HepG2 (cell line): Measurements from ENCODE around the gene ZNF687. TPM values are rescaled to one million over a fixed set of nuclear protein-coding genes. Genes with fewer than 3 reads are reported as not detected.
A peak's percentile ranks its signal among the peaks of the same experiment; 100 is the strongest.

Experiments
- ESRRA ChIP-seq: sonication (generic); formaldehyde crosslinking; IDR thresholded peaks from 2 replicates; pipeline ENCODE4 v1.5.1; 2020; ENCODE audit warnings: mild to moderate bottlenecking, low read depth, missing genetic modification reagents
- GLI4 ChIP-seq: sonication (generic); formaldehyde crosslinking; IDR thresholded peaks from 2 replicates; pipeline ENCODE4 v1.5.1; 2020; ENCODE audit warnings: missing genetic modification reagents, mild to moderate bottlenecking, moderate library complexity, borderline replicate concordance
- KDM1A ChIP-seq: IDR thresholded peaks from 2 replicates; pipeline ENCODE4 v1.6.1; 2016; ENCODE audit warnings: missing compliant biosample characterization
- SALL1 ChIP-seq: sonication (generic); formaldehyde crosslinking; IDR thresholded peaks from 2 replicates; pipeline ENCODE4 v1.8.0; 2022; ENCODE audit warnings: mild to moderate bottlenecking, missing genetic modification reagents
- SYNCRIP ChIP-seq: fragments of 200-400 bp; formaldehyde crosslinking; IDR thresholded peaks from 2 replicates; pipeline ENCODE4 v1.6.1; 2018; ENCODE audit warnings: mild to moderate bottlenecking, low read depth, low read length; ENCODE audit not compliant: insufficient read depth
- ZNF256 ChIP-seq: sonication (generic); formaldehyde crosslinking; conservative IDR thresholded peaks from 2 replicates; pipeline ENCODE4 v1.4.0; 2020; ENCODE audit warnings: missing genetic modification reagents
- ZNF33B ChIP-seq: sonication (generic); formaldehyde crosslinking; IDR thresholded peaks from 2 replicates; pipeline ENCODE4 v1.5.1; 2020; ENCODE audit warnings: mild to moderate bottlenecking, missing genetic modification reagents
- ZNF496 ChIP-seq: sonication (generic); formaldehyde crosslinking; IDR thresholded peaks from 2 replicates; pipeline ENCODE4 v1.8.1; 2023; ENCODE audit warnings: mild to moderate bottlenecking, moderate library complexity, missing genetic modification reagents; ENCODE audit not compliant: insufficient replicate concordance
- ZNF652 ChIP-seq: IDR thresholded peaks from 2 replicates; pipeline ENCODE4 v1.6.1; 2016; ENCODE audit warnings: low read depth, borderline replicate concordance
- ZNF672 ChIP-seq: sonication (generic); formaldehyde crosslinking; IDR thresholded peaks from 2 replicates; pipeline ENCODE4 v1.8.1; 2022; ENCODE audit warnings: missing genetic modification reagents
- polyA plus RNA-seq, 8 experiments: library from polyadenylated mRNA; depleted of rRNA in 3 of 8; stranded (reverse) in 7 of 8; unstranded in 1 of 8; fragments of >200 nt; fragmentation: Illumina TruSeq in 4 of 8; extraction: Trizol in 4 of 8; gene quantifications; 2 replicates each; pipeline versions ENCODE4 v1.2.1 to v1.2.3, GENCODE V29; 2011 to 2016; ENCODE audit warnings: low read depth in 4 of 8, missing spikeins in 1 of 8, mixed read lengths in 1 of 8; ENCODE audit not compliant: insufficient read depth in 1 of 8
- total RNA-seq, 5 experiments: library from RNA; depleted of rRNA; stranded (reverse); fragments of >200 nt; fragmentation: Illumina TruSeq; extraction: Trizol; gene quantifications; 2 replicates each; pipeline ENCODE4 v1.2.3, GENCODE V29; 2016; ENCODE audit warnings: low read depth in 1 of 5
- TF ChIP-seq, protein P1 (sequence below): sonication (generic); formaldehyde crosslinking; IDR thresholded peaks from 2 replicates; pipeline ENCODE4 v1.8.0; 2022; ENCODE audit warnings: mild to moderate bottlenecking, missing genetic modification reagents
- TF ChIP-seq, protein P2 (sequence below): IDR thresholded peaks from 2 replicates; pipeline ENCODE4 v1.6.1; 2016; ENCODE audit warnings: low read depth, missing genetic modification reagents, missing compliant biosample characterization
- TF ChIP-seq, protein P3 (sequence below): sonication (generic); formaldehyde crosslinking; IDR thresholded peaks from 2 replicates; pipeline ENCODE4 v1.4.0; 2020; ENCODE audit warnings: missing genetic modification reagents
- TF ChIP-seq, protein P4 (sequence below): sonication (generic); formaldehyde crosslinking; IDR thresholded peaks from 2 replicates; pipeline ENCODE4 v1.4.0; 2020; ENCODE audit warnings: missing genetic modification reagents
- TF ChIP-seq, protein P5 (sequence below): sonication (generic); formaldehyde crosslinking; IDR thresholded peaks from 2 replicates; pipeline ENCODE4 v1.8.0; 2022; ENCODE audit warnings: missing genetic modification reagents, mild to moderate bottlenecking, borderline replicate concordance
- TF ChIP-seq, protein P6 (sequence below): fragments of 450-650 bp; IDR thresholded peaks from 2 replicates; pipeline ENCODE4 v1.6.1; 2017; ENCODE audit warnings: mild to moderate bottlenecking

ZNF687 gene
- total and polyA plus RNA-seq, 2 of the 13 experiments (the other 11 are each of a cell fraction or from before 2014, with no cell fraction given), result 14.1 to 16.5 TPM

DNA sequence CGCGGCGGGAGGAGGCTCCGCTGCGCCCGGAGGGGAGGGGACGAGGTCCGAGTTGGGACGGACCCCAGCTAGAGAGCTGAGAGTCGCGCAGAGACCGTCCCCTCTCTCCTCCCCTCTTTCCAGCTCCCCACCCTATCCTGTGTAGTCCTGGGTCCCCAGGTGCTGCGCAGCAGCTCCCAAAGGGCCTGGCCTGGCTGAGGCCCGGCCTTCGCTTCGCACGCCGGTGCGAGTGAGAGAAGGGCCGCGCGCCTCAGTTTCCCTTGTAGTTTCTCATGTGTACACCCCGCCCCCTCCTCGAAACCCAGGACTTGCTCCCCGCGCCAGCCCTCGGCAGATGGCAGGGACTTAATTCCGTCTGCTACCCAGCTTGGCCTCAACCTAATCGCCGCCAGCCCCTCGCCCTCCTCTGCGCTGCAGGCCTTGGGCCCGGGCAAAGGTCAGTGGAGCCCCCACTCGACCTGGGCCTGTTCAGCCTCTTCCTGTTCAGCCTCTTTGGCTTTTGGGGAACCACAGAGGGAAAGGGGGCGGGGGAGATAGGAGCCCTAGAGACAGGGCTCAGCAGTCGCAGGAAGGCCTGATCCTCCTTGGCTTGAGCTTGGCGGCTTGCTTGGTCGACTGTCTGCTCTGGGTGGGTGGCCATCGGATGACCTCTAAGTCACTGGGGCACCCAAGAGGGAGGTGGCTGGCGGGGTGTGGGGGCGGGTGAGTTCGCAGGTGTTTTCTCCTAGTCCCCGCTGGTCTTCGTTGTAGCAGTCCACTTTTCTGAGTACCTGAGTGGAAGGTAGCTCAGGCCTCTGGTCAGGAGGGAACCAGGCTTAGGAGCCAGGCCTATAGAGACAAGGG lies 1.0 kb downstream of the ZNF687 start (continued):
- TF ChIP-seq, protein P1, sequence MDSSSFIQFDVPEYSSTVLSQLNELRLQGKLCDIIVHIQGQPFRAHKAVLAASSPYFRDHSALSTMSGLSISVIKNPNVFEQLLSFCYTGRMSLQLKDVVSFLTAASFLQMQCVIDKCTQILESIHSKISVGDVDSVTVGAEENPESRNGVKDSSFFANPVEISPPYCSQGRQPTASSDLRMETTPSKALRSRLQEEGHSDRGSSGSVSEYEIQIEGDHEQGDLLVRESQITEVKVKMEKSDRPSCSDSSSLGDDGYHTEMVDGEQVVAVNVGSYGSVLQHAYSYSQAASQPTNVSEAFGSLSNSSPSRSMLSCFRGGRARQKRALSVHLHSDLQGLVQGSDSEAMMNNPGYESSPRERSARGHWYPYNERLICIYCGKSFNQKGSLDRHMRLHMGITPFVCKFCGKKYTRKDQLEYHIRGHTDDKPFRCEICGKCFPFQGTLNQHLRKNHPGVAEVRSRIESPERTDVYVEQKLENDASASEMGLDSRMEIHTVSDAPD (CRISPR knock-in tag), result no peak
- TF ChIP-seq, protein P2, sequence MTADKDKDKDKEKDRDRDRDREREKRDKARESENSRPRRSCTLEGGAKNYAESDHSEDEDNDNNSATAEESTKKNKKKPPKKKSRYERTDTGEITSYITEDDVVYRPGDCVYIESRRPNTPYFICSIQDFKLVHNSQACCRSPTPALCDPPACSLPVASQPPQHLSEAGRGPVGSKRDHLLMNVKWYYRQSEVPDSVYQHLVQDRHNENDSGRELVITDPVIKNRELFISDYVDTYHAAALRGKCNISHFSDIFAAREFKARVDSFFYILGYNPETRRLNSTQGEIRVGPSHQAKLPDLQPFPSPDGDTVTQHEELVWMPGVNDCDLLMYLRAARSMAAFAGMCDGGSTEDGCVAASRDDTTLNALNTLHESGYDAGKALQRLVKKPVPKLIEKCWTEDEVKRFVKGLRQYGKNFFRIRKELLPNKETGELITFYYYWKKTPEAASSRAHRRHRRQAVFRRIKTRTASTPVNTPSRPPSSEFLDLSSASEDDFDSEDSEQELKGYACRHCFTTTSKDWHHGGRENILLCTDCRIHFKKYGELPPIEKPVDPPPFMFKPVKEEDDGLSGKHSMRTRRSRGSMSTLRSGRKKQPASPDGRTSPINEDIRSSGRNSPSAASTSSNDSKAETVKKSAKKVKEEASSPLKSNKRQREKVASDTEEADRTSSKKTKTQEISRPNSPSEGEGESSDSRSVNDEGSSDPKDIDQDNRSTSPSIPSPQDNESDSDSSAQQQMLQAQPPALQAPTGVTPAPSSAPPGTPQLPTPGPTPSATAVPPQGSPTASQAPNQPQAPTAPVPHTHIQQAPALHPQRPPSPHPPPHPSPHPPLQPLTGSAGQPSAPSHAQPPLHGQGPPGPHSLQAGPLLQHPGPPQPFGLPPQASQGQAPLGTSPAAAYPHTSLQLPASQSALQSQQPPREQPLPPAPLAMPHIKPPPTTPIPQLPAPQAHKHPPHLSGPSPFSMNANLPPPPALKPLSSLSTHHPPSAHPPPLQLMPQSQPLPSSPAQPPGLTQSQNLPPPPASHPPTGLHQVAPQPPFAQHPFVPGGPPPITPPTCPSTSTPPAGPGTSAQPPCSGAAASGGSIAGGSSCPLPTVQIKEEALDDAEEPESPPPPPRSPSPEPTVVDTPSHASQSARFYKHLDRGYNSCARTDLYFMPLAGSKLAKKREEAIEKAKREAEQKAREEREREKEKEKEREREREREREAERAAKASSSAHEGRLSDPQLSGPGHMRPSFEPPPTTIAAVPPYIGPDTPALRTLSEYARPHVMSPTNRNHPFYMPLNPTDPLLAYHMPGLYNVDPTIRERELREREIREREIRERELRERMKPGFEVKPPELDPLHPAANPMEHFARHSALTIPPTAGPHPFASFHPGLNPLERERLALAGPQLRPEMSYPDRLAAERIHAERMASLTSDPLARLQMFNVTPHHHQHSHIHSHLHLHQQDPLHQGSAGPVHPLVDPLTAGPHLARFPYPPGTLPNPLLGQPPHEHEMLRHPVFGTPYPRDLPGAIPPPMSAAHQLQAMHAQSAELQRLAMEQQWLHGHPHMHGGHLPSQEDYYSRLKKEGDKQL, result no peak
- TF ChIP-seq, protein P3, sequence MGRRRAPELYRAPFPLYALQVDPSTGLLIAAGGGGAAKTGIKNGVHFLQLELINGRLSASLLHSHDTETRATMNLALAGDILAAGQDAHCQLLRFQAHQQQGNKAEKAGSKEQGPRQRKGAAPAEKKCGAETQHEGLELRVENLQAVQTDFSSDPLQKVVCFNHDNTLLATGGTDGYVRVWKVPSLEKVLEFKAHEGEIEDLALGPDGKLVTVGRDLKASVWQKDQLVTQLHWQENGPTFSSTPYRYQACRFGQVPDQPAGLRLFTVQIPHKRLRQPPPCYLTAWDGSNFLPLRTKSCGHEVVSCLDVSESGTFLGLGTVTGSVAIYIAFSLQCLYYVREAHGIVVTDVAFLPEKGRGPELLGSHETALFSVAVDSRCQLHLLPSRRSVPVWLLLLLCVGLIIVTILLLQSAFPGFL (CRISPR knock-in tag), result no peak
- no peak; the same call in 1 of the 2 replicates for TF ChIP-seq GLI4 (CRISPR knock-in tag)
- TF ChIP-seq ZNF33B (CRISPR knock-in tag), result no peak
- TF ChIP-seq ZNF672 (CRISPR knock-in tag), result no peak
- TF ChIP-seq ESRRA (CRISPR knock-in tag), result no peak
- no peak for TF ChIP-seq SYNCRIP
- TF ChIP-seq ZNF652 (CRISPR knock-in tag), result no peak
- TF ChIP-seq ZNF256 (CRISPR knock-in tag), result no peak
- TF ChIP-seq SALL1 (CRISPR knock-in tag), result 0 out of 2 replicates have a peak, but pooled peaks have one; percentile 4
- TF ChIP-seq ZNF496, result no peak
- TF ChIP-seq, protein P4, sequence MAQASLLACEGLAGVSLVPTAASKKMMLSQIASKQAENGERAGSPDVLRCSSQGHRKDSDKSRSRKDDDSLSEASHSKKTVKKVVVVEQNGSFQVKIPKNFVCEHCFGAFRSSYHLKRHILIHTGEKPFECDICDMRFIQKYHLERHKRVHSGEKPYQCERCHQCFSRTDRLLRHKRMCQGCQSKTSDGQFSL (CRISPR knock-in tag), result 0 out of 2 replicates have a peak, but pooled peaks have one; percentile 48
- no peak for TF ChIP-seq KDM1A
- TF ChIP-seq, protein P5, sequence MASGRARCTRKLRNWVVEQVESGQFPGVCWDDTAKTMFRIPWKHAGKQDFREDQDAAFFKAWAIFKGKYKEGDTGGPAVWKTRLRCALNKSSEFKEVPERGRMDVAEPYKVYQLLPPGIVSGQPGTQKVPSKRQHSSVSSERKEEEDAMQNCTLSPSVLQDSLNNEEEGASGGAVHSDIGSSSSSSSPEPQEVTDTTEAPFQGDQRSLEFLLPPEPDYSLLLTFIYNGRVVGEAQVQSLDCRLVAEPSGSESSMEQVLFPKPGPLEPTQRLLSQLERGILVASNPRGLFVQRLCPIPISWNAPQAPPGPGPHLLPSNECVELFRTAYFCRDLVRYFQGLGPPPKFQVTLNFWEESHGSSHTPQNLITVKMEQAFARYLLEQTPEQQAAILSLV (CRISPR knock-in tag), result no peak
- TF ChIP-seq, protein P6, sequence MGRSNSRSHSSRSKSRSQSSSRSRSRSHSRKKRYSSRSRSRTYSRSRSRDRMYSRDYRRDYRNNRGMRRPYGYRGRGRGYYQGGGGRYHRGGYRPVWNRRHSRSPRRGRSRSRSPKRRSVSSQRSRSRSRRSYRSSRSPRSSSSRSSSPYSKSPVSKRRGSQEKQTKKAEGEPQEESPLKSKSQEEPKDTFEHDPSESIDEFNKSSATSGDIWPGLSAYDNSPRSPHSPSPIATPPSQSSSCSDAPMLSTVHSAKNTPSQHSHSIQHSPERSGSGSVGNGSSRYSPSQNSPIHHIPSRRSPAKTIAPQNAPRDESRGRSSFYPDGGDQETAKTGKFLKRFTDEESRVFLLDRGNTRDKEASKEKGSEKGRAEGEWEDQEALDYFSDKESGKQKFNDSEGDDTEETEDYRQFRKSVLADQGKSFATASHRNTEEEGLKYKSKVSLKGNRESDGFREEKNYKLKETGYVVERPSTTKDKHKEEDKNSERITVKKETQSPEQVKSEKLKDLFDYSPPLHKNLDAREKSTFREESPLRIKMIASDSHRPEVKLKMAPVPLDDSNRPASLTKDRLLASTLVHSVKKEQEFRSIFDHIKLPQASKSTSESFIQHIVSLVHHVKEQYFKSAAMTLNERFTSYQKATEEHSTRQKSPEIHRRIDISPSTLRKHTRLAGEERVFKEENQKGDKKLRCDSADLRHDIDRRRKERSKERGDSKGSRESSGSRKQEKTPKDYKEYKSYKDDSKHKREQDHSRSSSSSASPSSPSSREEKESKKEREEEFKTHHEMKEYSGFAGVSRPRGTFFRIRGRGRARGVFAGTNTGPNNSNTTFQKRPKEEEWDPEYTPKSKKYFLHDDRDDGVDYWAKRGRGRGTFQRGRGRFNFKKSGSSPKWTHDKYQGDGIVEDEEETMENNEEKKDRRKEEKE, result no peak
